ENCODE results near the gene RERE. TPM values are rescaled to one million over a fixed set of nuclear protein-coding genes. Genes with fewer than 3 reads are reported as not detected.

Gene RERE
- total and polyA plus RNA-seq, 4 donors: 26.8 to 133 (median 82.7) TPM

DNA sequence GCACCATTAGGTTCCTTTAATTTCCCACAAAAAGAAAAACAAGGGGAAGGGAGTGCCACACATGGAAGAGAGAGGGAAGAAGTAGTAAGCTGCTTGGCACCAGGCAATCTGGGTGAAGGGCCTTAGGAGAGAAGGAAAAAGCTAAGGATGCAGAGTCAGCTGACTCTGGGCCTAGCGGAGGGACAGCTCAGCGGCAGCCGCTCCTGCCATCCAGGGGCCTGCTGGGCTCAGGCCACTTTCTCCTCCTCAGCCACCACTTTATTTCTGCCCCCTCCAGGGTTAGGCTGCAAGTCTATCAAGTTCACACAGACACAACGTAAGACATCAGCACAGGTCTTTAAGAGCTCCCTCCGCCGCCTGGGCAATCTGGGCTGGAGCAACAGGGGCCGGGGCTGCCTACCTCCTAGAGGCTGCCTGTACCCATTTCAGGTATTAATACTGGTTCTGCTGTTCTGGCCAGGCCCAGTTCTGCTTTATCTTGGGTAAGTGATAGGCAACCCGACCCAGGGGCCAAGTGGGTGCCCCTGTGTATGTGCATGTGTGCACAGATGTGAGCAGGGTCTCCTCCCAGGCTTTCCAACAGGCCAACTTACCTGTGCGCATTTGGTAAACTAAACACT lies 446.0 kb downstream of the RERE start:
- Histone ChIP-seq H3K27me3 (ENCODE audit: control insufficient read depth in 1 of 2, insufficient read depth in 2 of 2, low read length in 1 of 2) (no peaks in the 10 kb centered on the region), H3K4me1 (ENCODE audit: control insufficient read depth in 1 of 2, insufficient read depth in 2 of 2, low read length in 2 of 2) (peaks cover 7 to 9% of the 10 kb centered on the region in 2 donors), H3K36me3 (ENCODE audit: control insufficient read depth in 1 of 2, insufficient read depth in 2 of 2, low read length in 1 of 2) (no peaks in the 10 kb centered on the region), H3K9me3 (ENCODE audit: control insufficient read depth, low read length) (no peaks in the 10 kb centered on the region), H3K4me3 (ENCODE audit: low read length in 2 of 2) (no peak overlapping the region), H3K27ac (ENCODE audit: low read depth in 1 of 2, low read length in 2 of 2) (peak overlapping the region; percentile 50 to 86)
- DNase-seq (peak in 1 of 2 donors; percentile 65), ATAC-seq (ENCODE audit: low FRiP score) (no peak)
- intact Hi-C loops (cut with DNase I): loop anchor here (5.0 to 10.0 kb wide), 3 partner anchors 36 to 153 kb away; no protein-coding TSS in a partner anchor
- 55 to 56% methylated on average over 9 of the region's 9 CpGs for WGBS, 2 donors

GRCh38 chr1:8370905-8371315 lies 446.5 kb downstream of the RERE start:
- H3K36me3 ChIP-seq (ENCODE audit: control insufficient read depth in 1 of 2, insufficient read depth in 2 of 2, low read length in 1 of 2): no peaks in the 10 kb centered on the region
- ATAC-seq (ENCODE audit: low FRiP score) (no peak), DNase-seq (no peak)
- peaks cover 7 to 9% of the 10 kb centered on the region in 2 donors for H3K4me1 ChIP-seq (ENCODE audit: control insufficient read depth in 1 of 2, insufficient read depth in 2 of 2, low read length in 2 of 2)
- H3K9me3 ChIP-seq (ENCODE audit: control insufficient read depth, low read length): no peaks in the 10 kb centered on the region
- intact Hi-C loops (cut with DNase I): loop anchor here (5.0 to 10.0 kb wide), 3 partner anchors 36 to 154 kb away; no protein-coding TSS in a partner anchor
- no peak overlapping the region for H3K4me3 ChIP-seq (ENCODE audit: low read length in 2 of 2)
- no peaks in the 10 kb centered on the region for H3K27me3 ChIP-seq (ENCODE audit: control insufficient read depth in 1 of 2, insufficient read depth in 2 of 2, low read length in 1 of 2)
- peak overlapping the region in 1 of 2 donors; percentile 86 for H3K27ac ChIP-seq (ENCODE audit: low read depth in 1 of 2, low read length in 2 of 2)
- WGBS, 2 donors: 15 to 17% methylated on average over 5 of the region's 5 CpGs

- Histone ChIP-seq H3K9me3 (ENCODE audit: control insufficient read depth, low read length) (no peaks in the 10 kb centered on the region), H3K27me3 (ENCODE audit: control insufficient read depth in 1 of 2, insufficient read depth in 2 of 2, low read length in 1 of 2) (no peaks in the 10 kb centered on the region), H3K4me1 (ENCODE audit: control insufficient read depth in 1 of 2, insufficient read depth in 2 of 2, low read length in 2 of 2) (peaks cover 7 to 9% of the 10 kb centered on the region in 2 donors), H3K36me3 (ENCODE audit: control insufficient read depth in 1 of 2, insufficient read depth in 2 of 2, low read length in 1 of 2) (no peaks in the 10 kb centered on the region), H3K27ac (ENCODE audit: low read depth in 1 of 2, low read length in 2 of 2) (peak overlapping the region in 1 of 2 donors; percentile 86), H3K4me3 (ENCODE audit: low read length in 2 of 2) (no peak overlapping the region)
- no peak for DNase-seq
- WGBS, 2 donors: 48 to 51% methylated on average over 14 of the region's 14 CpGs
- ATAC-seq (ENCODE audit: low FRiP score): no peak
- intact Hi-C loops (cut with DNase I): loop anchor here (5.0 to 10.0 kb wide), 3 partner anchors 37 to 155 kb away; no protein-coding TSS in a partner anchor
These were observed 447.2 kb downstream of the RERE start for GRCh38 chr1:8370046-8370881.

GRCh38 chr1:8368956-8369639 lies 448.3 kb downstream of the RERE start:
- Histone ChIP-seq H3K27ac (ENCODE audit: low read depth in 1 of 2, low read length in 2 of 2) (no peak overlapping the region), H3K36me3 (ENCODE audit: control insufficient read depth in 1 of 2, insufficient read depth in 2 of 2, low read length in 1 of 2) (no peaks in the 10 kb centered on the region), H3K4me3 (ENCODE audit: low read length in 2 of 2) (no peak overlapping the region), H3K4me1 (ENCODE audit: control insufficient read depth in 1 of 2, insufficient read depth in 2 of 2, low read length in 2 of 2) (peaks cover 2 to 7% of the 10 kb centered on the region in 2 donors), H3K27me3 (ENCODE audit: control insufficient read depth in 1 of 2, insufficient read depth in 2 of 2, low read length in 1 of 2) (no peaks in the 10 kb centered on the region), H3K9me3 (ENCODE audit: control insufficient read depth, low read length) (no peaks in the 10 kb centered on the region)
- ATAC-seq (ENCODE audit: low FRiP score) (no peak), DNase-seq (no peak)
- intact Hi-C loops (cut with DNase I): no loop called here
- WGBS, 2 donors: 40 to 43% methylated on average over 5 of the region's 5 CpGs

- intact Hi-C loops (cut with DNase I): no loop called here
- DNase-seq: peak in 1 of 2 donors; percentile 19
- H3K27ac ChIP-seq (ENCODE audit: low read depth in 1 of 2, low read length in 2 of 2): no peak overlapping the region
- 76 to 78% methylated on average over 8 of the region's 8 CpGs for WGBS, 2 donors
- H3K4me3 ChIP-seq (ENCODE audit: low read length in 2 of 2): no peak overlapping the region
- no peaks in the 10 kb centered on the region for H3K9me3 ChIP-seq (ENCODE audit: control insufficient read depth, low read length)
- H3K4me1 ChIP-seq (ENCODE audit: control insufficient read depth in 1 of 2, insufficient read depth in 2 of 2, low read length in 2 of 2): peaks cover 2 to 4% of the 10 kb centered on the region in 2 donors
- H3K27me3 ChIP-seq (ENCODE audit: control insufficient read depth in 1 of 2, insufficient read depth in 2 of 2, low read length in 1 of 2): no peaks in the 10 kb centered on the region
- ATAC-seq (ENCODE audit: low FRiP score): no peak
- no peaks in the 10 kb centered on the region for H3K36me3 ChIP-seq (ENCODE audit: control insufficient read depth in 1 of 2, insufficient read depth in 2 of 2, low read length in 1 of 2)
These were observed 449.8 kb downstream of the RERE start for GRCh38 chr1:8367571-8368194.

GRCh38 chr1:8365661-8366362 lies 451.6 kb downstream of the RERE start:
- no peak overlapping the region for H3K27ac ChIP-seq (ENCODE audit: low read depth in 1 of 2, low read length in 2 of 2)
- DNase-seq (peak; percentile 39 to 59), ATAC-seq (ENCODE audit: low FRiP score) (no peak)
- intact Hi-C loops (cut with DNase I): no loop called here
- 84 to 87% methylated on average over 24 of the region's 24 CpGs for WGBS, 2 donors
- H3K4me3 ChIP-seq (ENCODE audit: low read length in 2 of 2): no peak overlapping the region
- H3K27me3 ChIP-seq (ENCODE audit: control insufficient read depth in 1 of 2, insufficient read depth in 2 of 2, low read length in 1 of 2): no peaks in the 10 kb centered on the region
- no peaks in the 10 kb centered on the region for H3K9me3 ChIP-seq (ENCODE audit: control insufficient read depth, low read length)
- H3K4me1 ChIP-seq (ENCODE audit: control insufficient read depth in 1 of 2, insufficient read depth in 2 of 2, low read length in 2 of 2): peaks cover 2% of the 10 kb centered on the region in 2 donors
- peaks cover 0 to 4% of the 10 kb centered on the region in 2 donors for H3K36me3 ChIP-seq (ENCODE audit: control insufficient read depth in 1 of 2, insufficient read depth in 2 of 2, low read length in 1 of 2)

GRCh38 chr1:8364528-8365442 lies 452.7 kb downstream of the RERE start:
- intact Hi-C loops (cut with DNase I): no loop called here
- Histone ChIP-seq H3K27ac (ENCODE audit: low read depth in 1 of 2, low read length in 2 of 2) (no peak overlapping the region), H3K4me3 (ENCODE audit: low read length in 2 of 2) (no peak overlapping the region), H3K9me3 (ENCODE audit: control insufficient read depth, low read length) (no peaks in the 10 kb centered on the region), H3K27me3 (ENCODE audit: control insufficient read depth in 1 of 2, insufficient read depth in 2 of 2, low read length in 1 of 2) (no peaks in the 10 kb centered on the region), H3K4me1 (ENCODE audit: control insufficient read depth in 1 of 2, insufficient read depth in 2 of 2, low read length in 2 of 2) (peaks cover 0 to 2% of the 10 kb centered on the region in 2 donors), H3K36me3 (ENCODE audit: control insufficient read depth in 1 of 2, insufficient read depth in 2 of 2, low read length in 1 of 2) (peaks cover 0 to 4% of the 10 kb centered on the region in 2 donors)
- ATAC-seq (ENCODE audit: low FRiP score) (no peak), DNase-seq (peak; percentile 39 to 68)
- WGBS, 2 donors: 85 to 87% methylated on average over 29 of the region's 29 CpGs
